GM18502 (cell line): ENCODE data around the gene CREM.

Experiments
- ATAC-seq: cut with Tn5 transposase; IDR thresholded peaks from one replicate; pipeline ENCODE4 v1.9.1; 2021; ENCODE audit warnings: mild to moderate bottlenecking; ENCODE audit not compliant: unreplicated experiment, poor library complexity

The CREM gene

DNA sequence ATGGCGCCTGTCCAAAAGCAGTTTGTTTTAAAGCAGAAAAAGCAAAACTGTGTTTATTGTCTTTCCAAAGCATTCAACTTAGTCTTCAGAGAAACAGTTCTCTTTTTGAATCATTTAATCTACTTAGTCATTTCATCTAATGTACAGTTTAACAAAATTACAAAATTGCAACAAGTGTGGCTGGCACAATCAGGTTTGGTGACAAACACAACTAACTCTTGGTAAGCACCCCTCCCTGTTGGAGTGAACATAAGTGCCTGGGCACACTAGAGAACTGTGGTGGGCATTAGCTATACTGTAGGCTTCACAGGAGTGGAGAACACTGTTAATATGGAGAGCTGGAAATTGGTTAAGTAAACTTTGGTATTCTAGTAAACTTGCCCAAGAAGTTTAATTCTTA, 6.9 kb downstream of the CREM start:
- no peak for ATAC-seq

GRCh38 chr10:35135861-35136260, 9.2 kb downstream of the CREM start:
- no peak for ATAC-seq

GRCh38 chr10:35136263-35136815, 9.7 kb downstream of the CREM start:
- peak; percentile 71 for ATAC-seq

DNA sequence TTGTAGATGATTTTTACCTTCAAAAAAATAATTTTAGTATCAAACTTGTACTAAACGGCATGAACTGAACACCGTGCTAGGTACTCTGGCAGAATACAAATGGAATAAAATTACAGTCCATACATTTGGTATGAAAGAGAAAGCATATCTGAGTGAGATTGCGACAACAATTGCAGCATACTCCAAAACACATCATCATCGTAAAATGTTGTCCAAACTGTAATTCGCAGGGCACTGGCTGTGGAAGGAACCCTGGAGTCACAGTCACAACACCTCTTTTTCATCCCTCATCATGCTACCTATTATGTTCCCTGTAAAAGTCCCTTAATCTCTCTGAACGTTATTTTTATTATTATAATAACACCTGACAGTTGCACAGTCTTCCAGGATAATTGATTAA, 13.5 kb downstream of the CREM start:
- no peak for ATAC-seq

- ATAC-seq: no peak
Observed at GRCh38 chr10:35140727-35141126, 14.1 kb downstream of the CREM start.

DNA sequence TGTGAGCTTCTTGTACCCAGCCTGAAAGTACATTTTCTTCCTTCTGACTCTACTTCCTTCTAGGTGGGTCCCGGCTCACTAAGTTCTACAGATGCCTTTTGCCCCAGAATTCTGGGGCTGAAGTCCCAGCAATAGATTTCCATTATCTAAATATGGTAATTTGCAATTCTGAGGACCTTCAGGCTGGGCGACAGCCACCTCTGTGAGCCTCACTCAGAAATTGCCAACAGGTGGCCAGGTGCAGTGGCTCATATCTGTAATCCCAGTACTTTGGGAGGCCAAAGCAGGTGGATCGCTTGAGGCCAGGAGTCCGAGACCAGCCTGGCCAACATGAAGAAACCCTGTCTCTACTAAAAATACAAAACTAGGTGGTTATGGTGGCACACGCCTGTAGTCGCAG, 23.7 kb downstream of the CREM start:
- ATAC-seq: no peak

DNA sequence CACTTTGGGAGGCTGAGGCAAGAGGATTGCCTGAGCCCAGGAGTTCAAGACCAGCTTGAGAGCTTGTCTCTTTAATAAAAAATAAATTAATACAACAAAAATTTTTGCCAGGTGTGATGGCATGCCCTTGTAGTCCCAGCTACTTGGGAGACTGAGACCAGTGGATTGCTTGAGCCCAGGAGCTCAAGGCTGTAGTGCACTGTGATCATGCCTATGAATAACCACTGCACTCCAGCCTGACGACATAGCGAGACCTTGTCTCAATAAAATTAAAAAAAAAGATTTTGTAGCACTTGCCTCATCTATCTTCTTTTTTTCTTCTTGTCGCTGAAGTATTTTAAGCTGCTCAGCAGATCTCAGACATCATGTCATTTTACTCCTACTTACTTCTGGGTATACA, 26.3 kb downstream of the CREM start:
- ATAC-seq: no peak

DNA sequence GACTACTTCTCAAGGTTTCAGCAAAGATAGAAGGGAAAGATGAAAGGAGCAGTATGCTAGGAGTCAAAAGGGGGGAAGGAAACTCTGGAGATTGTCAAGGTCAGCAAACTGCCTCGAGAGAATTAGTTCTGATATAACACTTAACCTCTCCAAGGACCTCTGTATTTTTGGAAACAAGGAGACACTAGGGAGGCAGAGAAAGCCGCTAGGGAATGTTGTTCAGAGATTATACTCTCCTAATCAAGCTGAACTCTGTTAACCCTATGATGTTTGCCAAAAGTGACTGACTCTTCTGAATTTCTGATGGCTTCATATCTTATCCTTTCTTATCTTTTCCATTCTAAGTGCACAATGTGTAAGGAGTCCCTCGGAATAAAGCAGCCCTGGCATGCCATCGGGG, 27.1 kb downstream of the CREM start:
- no peak for ATAC-seq

DNA sequence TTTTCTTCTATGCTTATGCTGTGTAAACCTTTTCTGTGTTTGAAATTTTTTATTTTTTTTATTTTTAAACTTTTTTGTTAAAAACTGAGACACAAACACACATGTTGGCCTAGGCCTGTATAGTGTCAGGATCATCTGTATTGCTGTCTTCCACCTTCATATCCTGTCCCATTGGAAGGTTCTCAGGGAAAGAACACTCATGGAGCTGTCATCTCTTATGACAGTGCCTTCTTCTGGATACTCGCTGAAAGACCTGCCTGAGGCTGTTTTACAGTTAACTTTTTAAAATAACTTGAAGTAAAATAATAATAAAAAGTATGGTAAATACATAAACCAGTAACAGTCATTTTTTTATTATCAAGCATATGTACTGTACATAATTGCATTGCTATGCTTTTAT, 34.1 kb downstream of the CREM start:
- no peak for ATAC-seq

GRCh38 chr10:35161906-35162305, 35.3 kb downstream of the CREM start:
- no peak for ATAC-seq

- no peak for ATAC-seq
Observed at GRCh38 chr10:35165136-35165535, 38.5 kb downstream of the CREM start.

DNA sequence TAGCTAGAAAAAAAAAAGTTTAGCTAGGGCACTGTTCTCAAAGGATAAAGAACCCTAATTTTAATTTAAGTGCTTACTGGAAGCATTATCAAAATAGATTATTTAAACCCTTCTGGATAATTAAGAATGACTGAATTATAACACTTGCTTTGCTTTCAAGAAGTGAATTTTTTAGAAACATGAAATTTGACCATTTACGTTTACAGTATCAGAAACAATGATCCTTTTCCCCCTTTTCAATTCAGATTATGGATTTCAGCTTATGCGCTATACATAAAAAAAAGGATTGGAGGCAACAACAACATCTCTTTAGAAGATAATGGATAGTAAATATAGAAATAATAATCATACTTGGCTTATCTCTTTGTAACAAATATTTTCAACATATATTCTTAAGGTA, 39.2 kb downstream of the CREM start:
- no peak for ATAC-seq

DNA sequence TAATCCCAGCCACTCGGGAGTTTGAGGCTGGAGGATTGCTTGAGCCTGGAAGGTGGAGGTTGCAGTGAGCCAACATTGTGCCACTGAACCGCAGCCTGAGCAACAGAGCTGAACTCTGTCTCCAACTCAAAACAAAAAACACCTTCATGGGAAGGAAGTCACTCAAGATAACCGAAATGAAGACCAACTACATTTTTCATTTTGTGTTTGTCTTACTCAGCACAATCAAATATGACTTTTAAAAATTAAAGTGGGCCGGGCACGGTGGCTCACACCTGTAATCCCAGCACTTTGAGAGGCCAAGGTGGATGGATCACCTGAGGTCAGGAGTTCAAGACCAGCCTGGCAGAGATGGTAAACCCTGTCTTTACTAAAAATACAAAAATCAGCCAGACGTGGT, 40.0 kb downstream of the CREM start:
- ATAC-seq: no peak

- no peak for ATAC-seq
Observed at GRCh38 chr10:35167342-35167741, 40.7 kb downstream of the CREM start.

DNA sequence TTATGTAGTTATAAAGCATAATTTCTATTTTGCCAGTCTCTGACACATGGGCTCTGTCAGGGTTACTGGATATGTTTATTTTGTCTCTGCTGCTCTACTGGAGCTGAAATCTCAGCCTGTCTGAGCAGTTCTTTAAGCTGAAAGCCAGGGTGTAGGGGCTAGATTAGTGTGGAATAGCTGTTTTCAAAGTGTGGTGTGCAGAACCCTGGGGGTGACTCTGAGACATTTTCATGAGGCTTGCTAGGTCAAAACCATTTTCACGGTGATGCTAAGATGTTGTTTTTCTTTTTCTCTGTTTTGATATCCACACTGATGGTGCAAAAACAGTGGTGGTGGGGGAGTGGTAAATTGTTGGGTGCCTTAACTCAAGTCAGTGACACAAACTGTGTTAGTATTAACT, 45.5 kb downstream of the CREM start:
- ATAC-seq: no peak

DNA sequence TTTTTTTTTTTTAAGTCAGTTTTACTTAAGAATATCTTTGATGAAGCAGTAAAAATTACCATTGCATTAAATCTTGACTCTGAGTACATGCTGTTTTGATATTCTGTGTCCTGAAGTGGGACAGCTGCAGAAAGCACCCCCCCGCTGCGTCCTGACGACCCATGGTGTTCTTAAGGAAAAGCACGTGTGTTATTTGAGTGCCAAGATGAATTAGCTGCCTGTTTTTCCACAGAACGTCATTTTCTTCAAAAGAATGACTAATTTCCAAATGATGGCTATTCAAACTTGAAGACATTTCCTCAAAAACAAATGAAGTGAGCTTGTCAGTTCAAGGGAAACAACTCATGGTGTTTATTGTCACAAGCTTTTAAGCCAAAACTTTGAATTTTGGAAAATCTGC, 45.9 kb downstream of the CREM start:
- ATAC-seq: no peak

DNA sequence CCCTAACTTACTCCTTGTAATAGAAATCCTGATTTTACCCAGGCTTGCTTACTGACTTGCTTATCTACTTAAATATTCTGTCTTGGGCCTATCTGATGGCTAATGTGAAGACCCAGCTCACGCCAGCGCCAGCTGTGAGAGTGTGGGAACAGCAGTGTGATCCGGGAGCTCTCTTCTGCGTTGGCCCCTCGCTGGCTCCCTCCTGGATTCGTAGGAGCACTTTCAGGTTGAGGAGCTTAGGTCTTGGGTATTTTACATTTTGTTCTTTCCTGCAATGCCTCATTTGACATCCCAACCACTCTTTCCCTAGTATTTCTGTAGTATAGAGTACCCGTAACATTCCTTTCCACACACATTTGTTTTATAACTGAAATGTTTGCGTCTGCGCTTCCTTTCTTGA, 51.7 kb downstream of the CREM start:
- ATAC-seq: no peak

DNA sequence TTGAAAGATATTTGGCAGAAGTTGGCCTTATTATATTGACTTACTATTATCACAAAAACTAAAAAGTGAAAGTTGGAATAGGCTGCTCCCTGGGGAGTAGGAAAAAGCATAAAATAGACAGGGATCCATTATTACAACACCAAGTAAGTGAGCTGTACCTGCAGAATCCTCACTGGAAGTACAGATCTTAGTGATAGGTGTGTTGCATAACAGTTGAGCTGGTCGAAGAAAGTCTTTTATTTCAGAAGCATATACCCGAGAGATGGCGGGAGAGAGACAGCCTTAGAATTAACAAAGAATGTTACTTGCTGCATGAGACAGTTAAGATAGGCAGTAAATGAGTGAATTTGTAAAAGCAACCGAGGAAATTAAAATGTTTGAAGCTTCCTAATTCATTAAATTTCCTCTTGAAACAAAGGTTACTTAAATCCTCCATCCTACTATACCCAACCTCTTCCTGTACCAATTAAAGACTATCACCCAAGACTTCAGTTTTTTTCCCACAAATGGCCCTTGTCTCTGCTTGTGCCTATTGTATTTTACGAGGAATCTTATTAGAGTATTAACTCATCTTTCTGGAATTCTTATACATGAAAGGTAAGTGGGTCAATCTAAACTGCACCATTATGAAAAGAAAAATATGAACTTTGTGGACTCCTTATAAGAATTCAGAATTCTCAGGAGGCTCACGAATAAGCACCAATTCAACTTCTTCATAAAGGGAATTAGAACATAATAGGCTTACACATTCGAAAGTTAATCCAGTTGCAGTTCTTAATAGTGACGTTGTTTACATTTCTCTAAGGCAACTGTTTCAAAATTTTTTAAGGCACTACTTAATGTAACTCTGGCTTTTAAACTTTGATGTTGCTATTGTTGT, 56.2 kb downstream of the CREM start:
- no peak for ATAC-seq

- ATAC-seq: peak; percentile 65
Observed at GRCh38 chr10:35184527-35185171, 58.0 kb downstream of the CREM start.

- peak; percentile 44 for ATAC-seq
Observed at GRCh38 chr10:35185260-35186034, 58.8 kb downstream of the CREM start.

DNA sequence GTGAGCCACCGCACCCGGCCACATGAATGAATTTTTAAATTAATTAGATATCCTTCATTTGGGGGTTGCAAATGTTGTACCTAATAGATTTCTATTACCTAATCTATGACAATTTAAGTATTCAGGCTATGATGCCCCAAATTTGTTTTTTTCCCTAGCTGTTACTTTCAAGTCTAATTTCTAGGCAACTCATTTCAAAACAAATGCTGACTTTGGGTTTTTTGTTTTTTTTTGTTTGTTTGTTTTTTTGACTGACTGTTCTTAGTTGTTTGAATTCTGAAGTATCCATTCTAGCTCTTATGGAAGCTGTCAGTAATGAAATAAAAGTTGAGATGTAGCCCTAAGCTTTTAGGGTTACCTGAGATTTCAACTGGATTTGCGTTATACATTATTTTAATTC, 62.3 kb downstream of the CREM start:
- no peak for ATAC-seq
